IPS DF 6.9 (cell line): ENCODE measurements around the gene SETD1A.

Experiments used
- DNase-seq: peaks from one replicate; pipeline ENCODE4 v3.0.0-alpha.2; 2013; ENCODE audit warnings: low read depth, low spot score
- H3K27ac ChIP-seq: one replicate; pipeline ENCODE4 v1.5.1; 2013; ENCODE audit warnings: low read length, control low read depth
- H3K27me3 ChIP-seq: 2 replicates; pipeline ENCODE4 v1.6.1; 2013; ENCODE audit warnings: mild to moderate bottlenecking, low read length; ENCODE audit not compliant: control insufficient read depth, insufficient read depth
- H3K36me3 ChIP-seq: 2 replicates; pipeline ENCODE4 v1.6.1; 2013; ENCODE audit warnings: low read length; ENCODE audit not compliant: control insufficient read depth, insufficient read depth
- H3K4me1 ChIP-seq: 2 replicates; pipeline ENCODE4 v1.6.1; 2013; ENCODE audit warnings: low read length; ENCODE audit not compliant: control insufficient read depth, insufficient read depth
- H3K4me3 ChIP-seq: 2 replicates; pipeline ENCODE4 v1.5.1; 2013; ENCODE audit warnings: mild to moderate bottlenecking, low read length
- H3K9me3 ChIP-seq: 2 replicates; pipeline ENCODE4 v1.6.1; 2013; ENCODE audit warnings: low read length, inconsistent platforms; ENCODE audit not compliant: control insufficient read depth, insufficient read depth
- WGBS: extraction: QIAGEN DNeasy Blood & Tissue Kit; methylation state at CpG from one replicate; pipeline ENCODE4 v1.1.7; 2013; ENCODE audit warnings: mixed read lengths, missing lambda C conversion rate; ENCODE audit not compliant: insufficient read length, insufficient coverage; 5-methylcytosine and 5-hydroxymethylcytosine counted together

The SETD1A gene

GRCh38 chr16:30983289-30983889 lies 25.8 kb downstream of the SETD1A start:
- no peak for DNase-seq
- Histone ChIP-seq H3K27me3 (no peaks in the 10 kb centered on the region), H3K4me3 (no peak overlapping the region), H3K9me3 (no peaks in the 10 kb centered on the region), H3K4me1 (peaks cover 2% of the 10 kb centered on the region; the same call in 1 of the 2 replicates), H3K27ac (no peak overlapping the region), H3K36me3 (peaks cover 31% of the 10 kb centered on the region)
- no CpG with 5 or more reads among the region's 25 CpGs for WGBS

DNA sequence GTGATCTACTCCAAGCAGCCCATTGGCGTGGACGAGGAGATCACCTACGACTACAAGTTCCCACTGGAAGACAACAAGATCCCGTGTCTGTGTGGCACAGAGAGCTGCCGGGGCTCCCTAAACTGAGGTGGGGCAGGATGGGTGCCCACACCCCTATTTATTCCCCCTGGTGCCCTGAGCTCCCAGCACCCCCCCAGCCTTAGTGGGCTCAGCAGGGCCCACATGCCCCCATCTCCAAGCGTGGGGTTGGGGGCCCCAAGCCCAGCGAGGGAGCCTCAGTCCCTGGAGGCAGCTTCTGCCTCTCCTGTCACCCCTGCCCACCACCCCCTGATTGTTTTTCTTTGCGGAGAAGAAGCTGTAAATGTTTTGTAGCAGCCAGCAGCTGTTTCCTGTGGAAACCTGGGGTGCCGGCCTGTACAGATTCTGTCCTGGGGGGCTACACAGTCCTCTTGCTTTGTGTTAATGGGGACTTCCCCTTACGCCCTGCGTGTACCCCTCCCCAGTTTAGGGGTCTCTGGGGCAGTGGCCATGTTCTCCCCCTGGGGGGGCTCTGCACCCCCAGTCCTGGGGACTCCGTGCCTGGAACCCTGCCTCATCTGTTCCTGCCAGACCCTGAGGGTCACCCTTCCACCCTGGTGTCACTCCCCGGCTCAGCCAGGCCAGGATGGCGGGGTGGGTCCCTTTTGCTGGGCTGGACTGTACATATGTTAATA lies 26.5 kb downstream of the SETD1A start:
- WGBS, result no CpG with 5 or more reads among the region's 14 CpGs
- Histone ChIP-seq H3K4me1 (peaks cover 2% of the 10 kb centered on the region; the same call in 1 of the 2 replicates), H3K9me3 (no peaks in the 10 kb centered on the region), H3K4me3 (no peak overlapping the region), H3K27ac (no peak overlapping the region), H3K27me3 (no peaks in the 10 kb centered on the region), H3K36me3 (peaks cover 24% of the 10 kb centered on the region)
- no peak for DNase-seq

DNA sequence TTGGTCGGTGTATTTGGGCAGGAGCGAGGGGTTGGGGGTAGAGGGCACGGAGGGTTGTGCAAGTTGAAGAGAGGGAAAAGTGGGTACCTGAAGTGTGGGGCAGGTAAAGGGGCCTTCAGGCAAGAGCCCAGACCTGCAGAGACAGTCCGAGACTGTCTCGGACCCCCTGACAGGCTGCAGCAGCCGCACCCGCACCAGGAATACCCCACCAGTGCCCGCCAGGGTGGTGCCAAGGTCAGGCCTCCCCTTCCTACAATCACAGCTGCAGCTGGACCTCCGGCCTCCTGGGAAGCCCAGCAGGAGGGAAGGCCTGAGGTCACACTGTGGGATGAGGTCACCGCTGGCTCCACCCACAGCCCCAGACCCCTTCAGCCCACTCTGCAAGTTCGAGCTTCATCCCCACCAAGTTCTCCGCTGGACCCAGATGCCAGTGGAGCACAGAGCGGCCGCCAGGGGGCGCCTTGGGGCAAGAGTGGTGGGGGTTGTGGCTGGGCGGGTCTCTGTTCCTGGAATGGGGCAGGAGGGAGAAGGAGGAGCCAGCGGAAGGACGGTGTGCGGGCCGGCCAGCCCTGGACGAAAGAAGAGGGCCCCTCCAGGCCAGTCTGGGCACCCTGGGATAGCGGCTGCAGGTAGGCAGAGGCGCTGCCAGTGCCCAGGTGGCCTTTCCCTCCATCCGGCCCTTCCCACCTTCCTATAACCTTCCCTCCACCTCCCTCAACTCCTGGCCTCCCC lies 27.3 kb downstream of the SETD1A start, which contains the start of gene HSD3B7:
Gene HSD3B7, plus strand, starts transcription at position 539 of the 732 bp plus-strand sequence. CDS start 452 bp downstream, outside the sequence.
- Histone ChIP-seq H3K4me1 (peaks cover 2% of the 10 kb centered on the region; the same call in 1 of the 2 replicates), H3K36me3 (peaks cover 17% of the 10 kb centered on the region), H3K27ac (no peak within 1 kb of the TSS), H3K4me3 (no peak within 1 kb of the TSS; the same call in 1 of the 2 replicates), H3K9me3 (no peaks in the 10 kb centered on the region), H3K27me3 (no peaks in the 10 kb centered on the region)
- no CpG with 5 or more reads among the region's 24 CpGs for WGBS
- DNase-seq, result peak; percentile 79

GRCh38 chr16:30985401-30986128 lies 28.0 kb downstream of the SETD1A start:
- H3K4me1 ChIP-seq, result peaks cover 2% of the 10 kb centered on the region; the same call in 1 of the 2 replicates
- WGBS, result no CpG with 5 or more reads among the region's 20 CpGs
- no peak overlapping the region for H3K27ac ChIP-seq
- no peaks in the 10 kb centered on the region for H3K27me3 ChIP-seq
- H3K9me3 ChIP-seq, result no peaks in the 10 kb centered on the region
- no peak overlapping the region; the same call in 1 of the 2 replicates for H3K4me3 ChIP-seq
- no peak for DNase-seq
- peaks cover 12% of the 10 kb centered on the region for H3K36me3 ChIP-seq

DNA sequence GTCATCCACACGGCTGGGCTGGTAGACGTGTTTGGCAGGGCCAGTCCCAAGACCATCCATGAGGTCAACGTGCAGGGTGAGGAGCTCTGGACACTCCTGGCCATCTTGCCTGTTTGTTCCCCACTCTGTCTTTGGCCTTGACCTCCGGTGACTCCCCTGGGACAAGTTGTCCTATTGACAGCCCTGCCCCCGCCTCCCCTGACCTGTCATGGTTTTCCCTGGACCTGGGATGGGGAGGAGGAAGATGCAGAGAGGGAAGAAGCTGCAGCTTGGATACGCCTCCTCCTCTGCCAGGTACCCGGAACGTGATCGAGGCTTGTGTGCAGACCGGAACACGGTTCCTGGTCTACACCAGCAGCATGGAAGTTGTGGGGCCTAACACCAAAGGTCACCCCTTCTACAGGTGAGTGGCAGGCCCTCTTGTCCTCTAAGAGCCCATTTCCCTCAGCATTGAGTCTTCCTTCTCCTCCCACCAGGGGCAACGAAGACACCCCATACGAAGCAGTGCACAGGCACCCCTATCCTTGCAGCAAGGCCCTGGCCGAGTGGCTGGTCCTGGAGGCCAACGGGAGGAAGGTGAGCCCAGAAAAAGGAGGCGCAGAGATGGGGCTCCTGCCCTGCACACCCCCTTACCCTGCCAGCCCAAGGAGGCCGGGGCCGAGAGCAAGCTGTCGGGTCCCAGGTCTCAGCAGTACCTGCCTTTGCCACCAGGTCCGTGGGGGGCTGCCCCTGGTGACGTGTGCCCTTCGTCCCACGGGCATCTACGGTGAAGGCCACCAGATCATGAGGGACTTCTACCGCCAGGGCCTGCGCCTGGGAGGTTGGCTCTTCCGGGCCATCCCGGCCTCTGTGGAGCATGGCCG lies 28.8 kb downstream of the SETD1A start:
- Histone ChIP-seq H3K36me3 (peaks cover 7% of the 10 kb centered on the region), H3K9me3 (no peaks in the 10 kb centered on the region), H3K27ac (no peak overlapping the region), H3K4me1 (peaks cover 2% of the 10 kb centered on the region; the same call in 1 of the 2 replicates), H3K27me3 (no peaks in the 10 kb centered on the region), H3K4me3 (no peak overlapping the region)
- DNase-seq, result no peak
- WGBS, result no CpG with 5 or more reads among the region's 29 CpGs

GRCh38 chr16:30987581-30988190 lies 30.1 kb downstream of the SETD1A start:
- H3K4me1 ChIP-seq, result peaks cover 2% of the 10 kb centered on the region; the same call in 1 of the 2 replicates
- H3K36me3 ChIP-seq, result peaks cover 4% of the 10 kb centered on the region
- H3K27me3 ChIP-seq, result no peaks in the 10 kb centered on the region
- H3K9me3 ChIP-seq, result no peaks in the 10 kb centered on the region
- H3K27ac ChIP-seq, result no peak overlapping the region
- WGBS, result no CpG with 5 or more reads among the region's 30 CpGs
- no peak for DNase-seq
- H3K4me3 ChIP-seq, result no peak overlapping the region

GRCh38 chr16:30989469-30990047 lies 32.0 kb downstream of the SETD1A start:
- no peak overlapping the region for H3K4me3 ChIP-seq
- no peaks in the 10 kb centered on the region for H3K27me3 ChIP-seq
- peaks cover 2% of the 10 kb centered on the region; the same call in 1 of the 2 replicates for H3K4me1 ChIP-seq
- no CpG with 5 or more reads among the region's 23 CpGs for WGBS
- DNase-seq, result no peak
- H3K36me3 ChIP-seq, result no peaks in the 10 kb centered on the region
- H3K9me3 ChIP-seq, result no peaks in the 10 kb centered on the region
- no peak overlapping the region for H3K27ac ChIP-seq

DNA sequence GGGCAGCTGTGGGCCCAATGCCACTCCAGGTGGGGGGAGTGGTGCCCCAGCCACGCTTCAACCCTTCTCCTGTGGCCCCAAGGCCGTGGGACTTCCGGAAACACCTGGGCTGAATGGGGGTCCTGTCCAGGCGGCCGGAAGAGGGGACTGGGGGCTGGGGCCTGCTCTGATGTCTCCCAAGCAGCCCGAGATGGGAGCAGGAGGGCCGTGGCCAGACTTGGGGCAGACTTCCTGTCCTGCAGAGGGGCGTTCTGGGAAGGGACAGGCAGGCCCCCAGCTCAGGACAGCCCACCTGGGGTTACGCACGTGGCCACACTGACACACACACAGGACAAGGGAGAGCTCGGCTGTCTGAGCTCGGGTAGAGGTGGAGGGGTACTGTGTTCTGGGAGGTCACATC lies 32.6 kb downstream of the SETD1A start:
- Histone ChIP-seq H3K36me3 (no peaks in the 10 kb centered on the region), H3K4me1 (no peaks in the 10 kb centered on the region), H3K27me3 (no peaks in the 10 kb centered on the region), H3K9me3 (no peaks in the 10 kb centered on the region), H3K4me3 (no peak overlapping the region), H3K27ac (no peak overlapping the region)
- no CpG with 5 or more reads among the region's 12 CpGs for WGBS
- no peak for DNase-seq

GRCh38 chr16:30991052-30991451 lies 33.5 kb downstream of the SETD1A start:
- H3K27ac ChIP-seq, result no peak overlapping the region
- WGBS, result no CpG with 5 or more reads among the region's 8 CpGs

More at GRCh38 chr16:30991052-30991451, 33.5 kb downstream of the SETD1A start:
- DNase-seq, result no peak
- no peaks in the 10 kb centered on the region for H3K36me3 ChIP-seq
- no peaks in the 10 kb centered on the region for H3K4me1 ChIP-seq
- H3K27me3 ChIP-seq, result no peaks in the 10 kb centered on the region
- H3K4me3 ChIP-seq, result no peak overlapping the region
- no peaks in the 10 kb centered on the region for H3K9me3 ChIP-seq
